Activated T-cell treated with anti-CD3 and anti-CD28 coated beads for 48 hours (primary cell): Measurements from ENCODE around the gene RILP.
A peak's percentile ranks its signal among the peaks of the same experiment; 100 is the strongest.

Experiments
- DNase-seq: peaks from one replicate; pipeline ENCODE4 v3.0.0-alpha.2; 2020; ENCODE audit warnings: low read depth

RILP gene

DNA sequence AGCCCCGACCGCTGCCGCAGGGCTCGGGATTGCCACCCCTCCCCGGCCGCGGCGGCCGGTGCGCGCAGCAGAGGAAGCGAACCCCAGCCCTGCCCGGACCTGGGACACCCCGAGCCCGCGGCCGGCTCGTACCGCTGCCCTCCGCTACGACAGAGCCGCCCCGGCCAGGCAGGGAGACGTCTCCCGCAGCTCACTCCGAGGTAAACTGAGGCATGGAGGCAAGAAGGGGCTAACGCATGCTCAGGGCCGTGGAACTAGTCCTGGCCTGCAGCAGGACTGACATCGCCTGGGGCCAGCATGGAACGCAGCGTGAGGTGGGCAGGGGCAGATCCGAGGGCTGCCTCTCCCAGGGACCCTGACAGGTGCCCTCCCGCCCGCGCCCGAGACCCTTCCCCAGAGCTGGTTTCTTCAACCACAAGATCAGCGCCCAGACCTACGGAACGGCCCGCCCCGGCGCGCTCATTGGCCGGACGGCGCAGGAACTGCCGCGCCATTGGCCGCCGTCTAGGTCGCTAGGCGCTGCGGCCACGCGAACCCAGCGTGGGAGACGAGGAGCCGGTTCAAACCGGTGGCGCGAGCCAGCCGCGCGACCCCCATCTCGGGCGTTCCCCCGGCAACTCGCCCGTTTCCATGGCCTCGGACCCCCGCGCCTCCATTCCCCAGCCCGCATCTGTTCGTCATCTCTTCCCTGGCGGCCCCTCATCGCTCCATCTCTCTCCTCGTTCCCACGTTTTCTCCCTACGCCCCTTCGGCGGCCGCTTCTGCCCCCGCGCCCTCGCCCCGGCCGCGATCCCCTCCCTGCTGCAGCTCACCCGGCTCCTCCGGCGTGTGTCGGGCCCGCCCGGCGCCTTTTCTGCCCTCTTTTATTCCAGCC, 21.4 kb downstream of the RILP start, which contains the start of gene SLC43A2:
TSS of gene SLC43A2 (minus strand) at position 853 of the 874 bp plus-strand sequence. CDS start 960 bp downstream, outside the sequence.
- DNase-seq = peak; percentile 77

GRCh38 chr17:1627182-1627981, 22.3 kb downstream of the RILP start:
- no peak for DNase-seq

DNA sequence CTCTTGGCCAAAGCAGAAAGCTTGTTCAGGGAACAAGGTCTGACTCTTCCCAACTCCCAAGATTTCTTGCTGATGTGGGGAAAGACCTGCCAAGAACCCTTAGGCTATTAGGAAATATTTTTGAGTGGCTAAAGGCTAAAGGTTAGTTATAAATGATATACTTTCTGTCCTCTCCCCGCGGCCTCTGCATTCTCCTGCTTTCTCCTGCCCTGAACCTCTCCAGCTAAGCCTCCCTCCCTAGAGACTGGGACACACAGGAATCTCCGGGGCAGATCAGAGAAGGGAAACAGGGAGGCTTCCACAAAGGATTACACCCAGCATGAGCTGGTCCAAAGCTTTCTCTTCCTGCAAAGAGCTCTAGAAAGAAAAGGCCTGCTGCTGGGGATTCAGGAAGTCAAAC, 23.3 kb downstream of the RILP start:
- DNase-seq = no peak

GRCh38 chr17:1625581-1625980, 24.1 kb downstream of the RILP start:
- no peak for DNase-seq

- DNase-seq = no peak
These were observed 24.6 kb downstream of the RILP start for GRCh38 chr17:1625053-1625452.

- no peak for DNase-seq
These were observed 25.0 kb downstream of the RILP start for GRCh38 chr17:1624650-1625049.

- no peak for DNase-seq
These were observed 26.5 kb downstream of the RILP start for GRCh38 chr17:1623057-1623630.

GRCh38 chr17:1621273-1621954, 28.3 kb downstream of the RILP start:
- no peak for DNase-seq

DNA sequence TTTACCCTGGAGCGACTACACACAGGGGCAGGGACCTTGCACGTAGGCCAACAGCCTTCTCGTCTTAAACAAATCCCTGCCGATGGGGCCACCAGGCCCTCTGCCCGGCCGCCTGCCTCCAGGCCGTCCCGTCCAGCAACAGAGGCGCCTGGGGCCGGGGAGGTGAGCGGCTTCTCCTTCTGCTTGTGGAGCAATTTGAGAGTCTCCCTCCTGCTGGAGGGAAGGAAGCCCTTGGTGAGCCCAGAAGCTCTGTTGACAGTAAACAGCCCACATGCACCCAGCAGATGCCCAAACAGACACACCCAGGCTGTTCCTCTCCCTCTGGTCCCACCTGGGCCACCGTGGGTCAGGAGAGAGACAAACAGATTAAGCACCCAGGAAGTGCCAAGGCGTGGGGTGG, 29.2 kb downstream of the RILP start:
- DNase-seq = no peak

GRCh38 chr17:1617620-1618174, 32.0 kb downstream of the RILP start:
- no peak for DNase-seq

DNA sequence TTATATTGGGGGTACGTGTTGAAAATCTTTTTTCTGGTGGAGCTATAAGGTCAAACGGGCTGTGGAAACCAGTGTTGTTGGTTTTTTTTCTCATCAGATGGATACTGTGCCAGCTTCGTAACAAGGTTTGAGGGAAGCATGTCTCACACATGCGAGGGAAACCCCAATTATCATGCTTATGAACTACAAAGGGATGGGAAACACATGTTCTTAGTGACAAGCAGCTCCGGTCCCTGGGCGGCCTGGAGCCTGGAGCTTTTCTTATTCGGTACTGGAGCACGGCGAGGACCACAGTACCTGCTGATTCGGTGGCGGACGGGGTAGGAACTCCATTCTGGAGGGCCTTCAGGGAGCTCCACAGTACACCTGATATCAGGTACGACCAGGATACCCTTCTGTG, 33.6 kb downstream of the RILP start:
- DNase-seq = no peak

DNA sequence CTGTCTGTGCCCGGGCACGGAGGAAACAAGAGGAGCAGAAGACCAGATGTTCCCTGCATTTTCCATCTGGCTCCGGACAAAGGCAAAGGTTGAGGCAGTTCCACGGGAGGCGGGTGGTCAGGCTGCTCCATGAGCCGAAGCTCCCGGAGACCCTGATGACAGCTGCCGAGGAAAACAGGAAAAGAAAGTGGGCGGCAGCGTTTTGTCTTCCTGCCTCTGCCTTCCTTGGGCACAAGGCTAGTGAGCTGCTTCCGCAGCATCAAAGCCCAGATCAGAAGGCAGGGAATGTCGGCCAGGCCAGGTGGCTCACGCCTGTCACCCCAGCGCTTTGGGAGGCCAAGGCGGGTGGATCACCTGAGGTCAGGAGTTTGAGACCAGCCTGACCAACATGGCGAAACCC, 37.3 kb downstream of the RILP start:
- DNase-seq = no peak

DNA sequence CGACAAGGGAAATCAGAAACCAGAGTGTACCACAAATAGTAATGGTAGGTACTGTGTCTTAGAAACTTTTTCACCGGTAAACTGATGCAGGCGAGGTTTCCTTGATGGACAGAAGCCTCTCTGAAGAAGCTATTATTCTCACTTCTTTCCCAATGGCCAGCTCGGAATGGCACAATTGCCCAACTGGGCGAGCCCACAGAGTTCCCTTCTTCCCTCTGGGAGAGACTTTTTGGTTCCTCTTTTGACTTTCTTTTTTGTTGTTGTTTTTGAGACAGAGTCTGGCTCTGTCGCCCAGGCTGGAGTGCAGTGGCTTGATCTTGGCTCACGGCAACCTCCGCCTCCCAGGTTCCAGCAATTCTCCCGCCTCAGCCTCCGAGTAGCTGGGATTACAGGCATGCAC, 38.0 kb downstream of the RILP start:
- DNase-seq = no peak

DNA sequence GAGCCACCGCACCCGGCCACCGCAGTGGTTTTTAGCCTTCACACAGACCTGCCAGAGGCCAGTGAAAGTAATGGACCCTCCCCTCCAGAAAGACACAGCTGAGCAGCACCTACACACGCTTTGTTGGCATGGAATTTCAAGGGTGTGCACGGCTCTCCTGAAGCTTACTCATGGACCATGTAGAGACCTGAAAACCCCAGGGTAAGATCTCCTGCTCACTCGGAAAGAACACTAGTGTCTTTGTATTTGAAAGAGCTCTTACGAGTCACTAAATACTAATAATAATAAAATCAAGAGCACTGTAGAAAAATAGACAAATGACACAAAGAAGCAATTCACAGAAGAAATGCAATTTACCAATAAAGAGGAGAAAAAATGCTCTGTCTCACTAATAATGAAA, 41.0 kb downstream of the RILP start:
- DNase-seq = no peak

- no peak for DNase-seq
These were observed 41.7 kb downstream of the RILP start for GRCh38 chr17:1607971-1608320.

- DNase-seq = peak; percentile 35
These were observed 43.2 kb downstream of the RILP start for GRCh38 chr17:1606352-1606985.

GRCh38 chr17:1605681-1606351, 43.9 kb downstream of the RILP start:
- no peak for DNase-seq

DNA sequence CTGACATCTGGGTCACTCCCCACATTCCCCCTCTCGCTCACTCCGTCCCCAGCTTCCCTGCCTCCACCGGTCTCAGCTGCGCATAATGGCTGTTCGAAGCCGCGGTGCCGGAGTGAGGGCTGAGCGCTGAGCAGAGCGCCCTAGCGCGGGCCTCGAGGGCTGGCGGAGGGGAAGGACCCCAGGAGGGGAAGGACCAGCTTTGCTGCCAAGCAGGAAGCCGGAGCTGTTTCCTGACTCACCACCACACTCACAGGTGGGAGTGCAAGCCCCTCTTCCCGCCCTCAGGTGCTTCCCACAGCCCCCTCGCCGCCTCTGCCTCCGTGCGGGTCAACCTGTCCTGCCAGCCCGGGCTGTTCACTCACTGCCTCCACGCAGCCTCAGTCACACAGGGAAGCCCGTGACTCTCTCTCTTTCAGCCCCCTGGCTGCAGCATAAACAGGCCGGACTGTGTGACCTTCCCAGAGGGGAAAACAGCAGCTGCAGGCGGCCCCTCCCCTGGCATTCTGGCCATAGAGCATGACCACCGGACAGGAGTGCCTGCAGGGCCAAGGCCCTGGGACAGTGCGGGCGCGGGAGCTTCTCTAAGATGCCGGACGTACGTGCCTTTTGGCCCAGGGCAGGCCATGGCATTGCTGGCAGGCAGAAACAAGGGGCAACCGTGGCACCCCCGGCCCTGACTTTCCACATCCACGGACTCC, 44.7 kb downstream of the RILP start:
- DNase-seq = no peak

- no peak for DNase-seq
These were observed 48.1 kb downstream of the RILP start for GRCh38 chr17:1601571-1601970.

- DNase-seq = no peak
These were observed 51.1 kb downstream of the RILP start for GRCh38 chr17:1598399-1599095.
